Loucy (cell line): ENCODE measurements around the gene MYCBP.

ENCODE experiments used
- EZH2phosphoT487 ChIP-seq: fragments of 200-600 bp; IDR thresholded peaks from 2 replicates; pipeline ENCODE4 v1.6.1; 2018; ENCODE audit warnings: antibody characterized with exemption, mild to moderate bottlenecking, moderate library complexity, borderline replicate concordance
- TF ChIP-seq, protein P1 (sequence below): fragments of 200-600 bp; sonication (generic); conservative IDR thresholded peaks from 2 replicates; pipeline ENCODE4 v1.5.1; 2014; ENCODE audit warnings: mild to moderate bottlenecking, antibody characterized with exemption, low read length

DNA sequence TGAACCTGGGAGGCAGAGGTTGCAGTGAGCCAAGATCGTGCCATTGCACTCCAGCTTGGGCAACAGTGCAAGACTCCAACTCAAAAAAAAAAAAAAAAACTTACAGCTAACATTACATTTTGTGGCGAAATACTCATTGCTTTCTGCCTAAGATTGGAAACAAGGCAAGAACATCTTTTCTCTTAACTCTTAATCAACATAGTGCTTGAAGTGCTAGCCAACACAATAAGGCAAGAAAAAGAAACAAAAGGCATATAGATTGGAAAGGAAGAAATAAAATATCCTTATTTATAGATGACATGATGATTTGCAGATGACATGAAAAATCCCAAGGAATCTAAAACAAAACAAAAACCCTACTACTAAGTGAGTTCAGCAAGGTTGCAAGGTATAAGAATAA, 32.8 kb upstream of the MYCBP start:
- TF ChIP-seq, protein P1, sequence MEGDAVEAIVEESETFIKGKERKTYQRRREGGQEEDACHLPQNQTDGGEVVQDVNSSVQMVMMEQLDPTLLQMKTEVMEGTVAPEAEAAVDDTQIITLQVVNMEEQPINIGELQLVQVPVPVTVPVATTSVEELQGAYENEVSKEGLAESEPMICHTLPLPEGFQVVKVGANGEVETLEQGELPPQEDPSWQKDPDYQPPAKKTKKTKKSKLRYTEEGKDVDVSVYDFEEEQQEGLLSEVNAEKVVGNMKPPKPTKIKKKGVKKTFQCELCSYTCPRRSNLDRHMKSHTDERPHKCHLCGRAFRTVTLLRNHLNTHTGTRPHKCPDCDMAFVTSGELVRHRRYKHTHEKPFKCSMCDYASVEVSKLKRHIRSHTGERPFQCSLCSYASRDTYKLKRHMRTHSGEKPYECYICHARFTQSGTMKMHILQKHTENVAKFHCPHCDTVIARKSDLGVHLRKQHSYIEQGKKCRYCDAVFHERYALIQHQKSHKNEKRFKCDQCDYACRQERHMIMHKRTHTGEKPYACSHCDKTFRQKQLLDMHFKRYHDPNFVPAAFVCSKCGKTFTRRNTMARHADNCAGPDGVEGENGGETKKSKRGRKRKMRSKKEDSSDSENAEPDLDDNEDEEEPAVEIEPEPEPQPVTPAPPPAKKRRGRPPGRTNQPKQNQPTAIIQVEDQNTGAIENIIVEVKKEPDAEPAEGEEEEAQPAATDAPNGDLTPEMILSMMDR, result no peak
- TF ChIP-seq EZH2phosphoT487, result no peak
